HG03469 (cell line): ENCODE measurements around the gene NAXD.
"Not testable (repeated sequence)": the region's sequence is repeated elsewhere in the genome, so short reads cannot be mapped to it uniquely, and the experiment has no call there.

ENCODE experiments used
- ATAC-seq: cut with Tn5 transposase; IDR thresholded peaks from one replicate; pipeline ENCODE4 v1.9.1; 2021; ENCODE audit warnings: mild to moderate bottlenecking, moderate library complexity, moderate number of reproducible peaks; ENCODE audit not compliant: unreplicated experiment

Gene NAXD

GRCh38 chr13:110615322-110616102 lies at the start of gene NAXD:
NAXD (plus strand) TSS chr13:110615545; CDS start chr13:110615602, 57 bp downstream.
- ATAC-seq = peak; percentile 54

- no peak for ATAC-seq
Observed at GRCh38 chr13:110566171-110566570, 49.2 kb upstream of the NAXD start.

GRCh38 chr13:110568612-110569011 lies 46.7 kb upstream of the NAXD start:
- no peak for ATAC-seq

GRCh38 chr13:110569962-110570361 lies 45.4 kb upstream of the NAXD start:
- not testable (repeated sequence) for ATAC-seq

- no peak for ATAC-seq
Observed at GRCh38 chr13:110570886-110571285, 44.5 kb upstream of the NAXD start.

GRCh38 chr13:110571896-110572777 lies 43.2 kb upstream of the NAXD start:
- no peak for ATAC-seq

GRCh38 chr13:110572778-110573118 lies 42.6 kb upstream of the NAXD start:
- ATAC-seq = no peak

GRCh38 chr13:110574161-110574560 lies 41.2 kb upstream of the NAXD start:
- ATAC-seq = no peak

- peak; percentile 86 for ATAC-seq
Observed at GRCh38 chr13:110575322-110576069, 39.8 kb upstream of the NAXD start.

GRCh38 chr13:110576070-110576394 lies 39.3 kb upstream of the NAXD start:
- ATAC-seq = no peak

- no peak for ATAC-seq
Observed at GRCh38 chr13:110576736-110577476, 38.4 kb upstream of the NAXD start.

GRCh38 chr13:110578363-110578762 lies 37.0 kb upstream of the NAXD start:
- no peak for ATAC-seq

- ATAC-seq = no peak
Observed at GRCh38 chr13:110580800-110581199, 34.5 kb upstream of the NAXD start.

GRCh38 chr13:110581506-110582185 lies 33.7 kb upstream of the NAXD start:
- no peak for ATAC-seq

GRCh38 chr13:110582421-110582954 lies 32.9 kb upstream of the NAXD start:
- ATAC-seq = no peak

- no peak for ATAC-seq
Observed at GRCh38 chr13:110583178-110583865, 32.0 kb upstream of the NAXD start.

GRCh38 chr13:110589793-110590390 lies 25.5 kb upstream of the NAXD start:
- no peak for ATAC-seq

- no peak for ATAC-seq
Observed at GRCh38 chr13:110590577-110590976, 24.8 kb upstream of the NAXD start.

- no peak for ATAC-seq
Observed at GRCh38 chr13:110592665-110593064, 22.7 kb upstream of the NAXD start.
